Chondrocyte (in vitro differentiated cells): ENCODE data around the gene VPS51. TPM values are rescaled to one million over a fixed set of nuclear protein-coding genes. Genes with fewer than 3 reads are reported as not detected.

Experiments
- DNase-seq: peaks from one replicate; pipeline ENCODE4 v3.0.0; 2021; ENCODE audit warnings: mixed read lengths, low spot score
- H3K27ac Mint-ChIP-seq: one replicate; pipeline ENCODE4 v1.8.0; 2021; ENCODE audit warnings: mild to moderate bottlenecking, moderate library complexity, mixed read lengths; ENCODE audit not compliant: unreplicated experiment
- H3K27me3 Mint-ChIP-seq: 2 replicates; pipeline ENCODE4 v1.8.0; 2021; ENCODE audit warnings: low read depth, mixed read lengths
- H3K36me3 Mint-ChIP-seq: 2 replicates; pipeline ENCODE4 v1.8.0; 2021; ENCODE audit warnings: low read depth, mixed read lengths
- H3K4me1 Mint-ChIP-seq: 2 replicates; pipeline ENCODE4 v1.8.0; 2021; ENCODE audit warnings: low read depth, mild to moderate bottlenecking, mixed read lengths
- H3K4me3 Mint-ChIP-seq: one replicate; pipeline ENCODE4 v1.8.0; 2021; ENCODE audit warnings: mild to moderate bottlenecking, moderate library complexity, mixed read lengths; ENCODE audit not compliant: unreplicated experiment
- H3K9me3 Mint-ChIP-seq: 2 replicates; pipeline ENCODE4 v1.8.0; 2021; ENCODE audit warnings: low read depth, mixed read lengths
- CTCF ChIP-seq: fragments of 200-600 bp; sonication (generic); IDR thresholded peaks from 2 replicates; pipeline ENCODE4 v1.5.0; 2021; ENCODE audit warnings: antibody characterized with exemption, mild to moderate bottlenecking, moderate library complexity
- long read RNA-seq: library from polyadenylated mRNA; stranded (forward); transcript quantifications from one replicate; pipeline ENCODE4 v2.0.0, GENCODE V29; 2021
- total RNA-seq: library from RNA; stranded (reverse); gene quantifications from 3 replicates; pipeline ENCODE4 v1.2.1, GENCODE V29; 2021

VPS51 gene
- 72.8 to 94.0 TPM (median 73.4 TPM) in 3 replicates for total RNA-seq
- long read RNA-seq, transcript VPS51-201 (10 exons, 2,714 nt), result major isoform, 141 of 166 reads
- long read RNA-seq, partial matches to known transcripts, result 16 of 166 reads
- long read RNA-seq, other reads (novel, unspliced or antisense), result 9 of 166 reads

- Mint-ChIP-seq H3K4me3 (peak within 1 kb of the TSS; percentile 88), H3K36me3 (no peaks in the 10 kb centered on the region), H3K27ac (peak within 1 kb of the TSS; percentile 89), H3K9me3 (no peaks in the 10 kb centered on the region), H3K27me3 (no peaks in the 10 kb centered on the region), H3K4me1 (peaks cover 18% of the 10 kb centered on the region)
- TF ChIP-seq CTCF, result no peak
- no peak for DNase-seq
These were observed at the start of gene VPS51 for GRCh38 chr11:65095974-65096806. Gene VPS51 (plus strand): TSS chr11:65096214. CDS start chr11:65096251, 37 bp downstream.

DNA sequence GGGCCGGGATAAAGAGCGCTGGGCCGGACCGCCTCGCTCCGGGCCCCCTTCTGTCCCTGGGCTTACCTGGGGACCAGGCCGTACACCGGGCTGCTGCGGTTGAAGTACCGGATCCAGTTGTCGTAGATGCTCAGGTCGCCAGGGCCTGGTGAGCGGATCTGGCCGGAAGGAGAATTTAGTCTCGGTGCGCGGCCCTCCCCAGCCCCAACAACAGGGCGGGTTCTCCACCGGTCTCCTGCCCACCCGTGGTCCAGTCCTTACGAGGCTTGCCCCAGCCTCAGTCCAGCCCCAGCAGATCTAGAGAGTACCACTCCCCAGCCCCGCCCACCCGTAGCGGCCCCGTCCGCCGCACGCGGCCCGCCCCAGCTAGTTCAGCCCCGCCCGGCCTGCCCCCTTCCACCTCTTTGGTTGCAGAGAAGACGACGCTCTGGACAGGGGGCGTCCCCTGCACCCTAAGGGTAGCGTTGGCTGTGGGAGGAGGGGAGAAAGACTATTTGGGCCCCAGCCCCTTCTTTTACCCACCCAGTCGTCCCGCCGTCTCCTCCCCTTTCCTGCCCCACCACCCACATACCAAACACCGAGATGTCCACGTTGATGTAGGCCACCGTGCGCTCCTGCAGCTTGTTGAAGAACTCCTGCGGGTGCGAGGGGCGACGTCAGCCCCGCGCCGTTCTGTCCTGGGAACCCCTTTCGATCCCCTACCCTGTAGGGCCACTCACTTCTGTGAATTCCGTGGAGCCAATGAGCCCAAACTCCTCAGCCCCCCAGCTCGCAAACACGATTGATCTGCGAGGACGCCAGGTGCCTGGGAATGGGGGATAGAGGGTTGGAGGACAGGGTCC, 48.2 kb upstream of the VPS51 start:
- no peak overlapping the region for H3K27ac Mint-ChIP-seq

DNA sequence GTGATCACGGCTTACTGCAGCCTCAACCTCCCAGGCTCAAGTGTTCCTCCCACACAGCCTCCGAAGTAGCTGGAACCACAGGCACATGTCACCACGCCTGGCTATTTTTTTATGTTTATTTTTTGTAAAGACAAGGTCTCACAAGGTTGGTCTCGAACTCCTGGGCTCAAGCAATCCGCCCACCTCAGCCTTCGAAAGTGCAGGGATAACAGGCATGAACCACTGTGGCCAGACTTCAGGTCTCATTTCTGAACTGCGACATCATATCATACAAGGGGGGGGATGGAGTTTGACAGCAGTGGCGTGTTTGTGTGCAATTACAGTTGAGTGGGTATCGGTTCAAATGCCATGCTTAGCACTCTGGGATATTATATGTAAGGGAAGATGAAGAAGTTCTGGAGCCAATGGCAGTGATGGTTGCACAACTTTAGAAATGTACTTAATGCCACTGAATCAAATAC, 44.6 kb upstream of the VPS51 start:
- H3K4me1 Mint-ChIP-seq, result no peaks in the 10 kb centered on the region
- H3K9me3 Mint-ChIP-seq, result no peaks in the 10 kb centered on the region
- DNase-seq, result no peak
- TF ChIP-seq CTCF, result no peak
- no peaks in the 10 kb centered on the region for H3K36me3 Mint-ChIP-seq
- H3K4me3 Mint-ChIP-seq, result no peak overlapping the region
- peaks cover 12% of the 10 kb centered on the region for H3K27me3 Mint-ChIP-seq
- no peak overlapping the region for H3K27ac Mint-ChIP-seq

More for the DNA sequence above, 48.2 kb upstream of the VPS51 start:
- TF ChIP-seq CTCF, result no peak
- no peaks in the 10 kb centered on the region for H3K27me3 Mint-ChIP-seq
- H3K4me1 Mint-ChIP-seq, result peaks cover 2% of the 10 kb centered on the region
- DNase-seq, result no peak
- peaks cover 3% of the 10 kb centered on the region for H3K36me3 Mint-ChIP-seq
- no peaks in the 10 kb centered on the region for H3K9me3 Mint-ChIP-seq
- no peak overlapping the region for H3K4me3 Mint-ChIP-seq

DNA sequence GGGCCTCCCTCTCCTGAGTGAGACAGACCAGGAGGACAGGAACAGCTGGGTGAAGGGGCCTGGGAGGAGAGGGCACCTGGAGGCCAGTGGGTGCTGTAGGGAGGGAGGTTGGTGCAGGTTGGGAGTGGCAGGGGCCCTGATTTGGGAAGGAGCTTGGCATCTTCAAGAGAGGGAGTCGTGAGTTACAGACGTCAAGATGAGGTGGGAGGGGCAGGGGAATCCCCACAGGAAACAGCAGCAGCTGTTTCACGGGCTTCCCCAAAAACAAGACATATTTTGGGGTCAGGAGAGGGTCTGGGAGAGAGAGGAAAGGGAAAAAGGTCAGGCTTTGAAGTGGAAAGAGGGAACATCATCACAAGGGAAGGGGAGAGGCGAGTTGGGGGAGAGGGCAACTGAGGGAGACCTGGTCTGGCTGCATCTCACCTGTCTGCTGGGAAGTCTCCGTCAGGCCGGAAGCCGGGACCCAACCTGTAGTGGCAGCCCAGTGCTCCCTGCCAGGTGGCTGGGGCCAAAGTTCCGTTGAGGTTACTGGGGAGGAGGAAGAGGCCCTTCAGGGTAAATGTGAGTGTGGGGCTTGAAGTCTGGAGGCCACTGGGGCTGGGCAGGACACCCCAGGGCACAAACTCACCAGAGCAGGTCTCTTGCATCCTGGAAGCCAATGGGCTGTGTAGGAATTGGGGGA, 42.0 kb upstream of the VPS51 start:
- Mint-ChIP-seq H3K4me3 (no peak overlapping the region), H3K9me3 (no peaks in the 10 kb centered on the region), H3K4me1 (no peaks in the 10 kb centered on the region), H3K27me3 (peaks cover 12% of the 10 kb centered on the region), H3K27ac (no peak overlapping the region), H3K36me3 (no peaks in the 10 kb centered on the region)
- no peak for TF ChIP-seq CTCF
- no peak for DNase-seq
